ENCODE data around the gene NFIC. TPM values are rescaled to one million over a fixed set of nuclear protein-coding genes. Genes with fewer than 3 reads are reported as not detected.

Gene NFIC
- total RNA-seq, 1 donor from 2014 or later, result 142 TPM

GRCh38 chr19:3479834-3480215, 113.4 kb downstream of the NFIC start:
- Histone ChIP-seq H3K27me3 (no peaks in the 10 kb centered on the region), H3K36me3 (no peaks in the 10 kb centered on the region), H3K9me3 (no peaks in the 10 kb centered on the region), H3K4me3 (no peak overlapping the region), H3K27ac (no peak overlapping the region), H3K4me1 (no peaks in the 10 kb centered on the region)
- DNase-seq (ENCODE audit: extremely low spot score in 2 of 2), result no peak
- TF ChIP-seq CTCF (IDR thresholded peaks at IDR 0.05) (no peak), POLR2AphosphoS5 (IDR thresholded peaks at IDR 0.05; ENCODE audit: insufficient read depth in 1 of 2, low read depth in 1 of 2) (no peak), POLR2A (IDR thresholded peaks at IDR 0.05) (no peak)
- intact Hi-C loops (cut with DNase I), result loop anchor here (5.0 kb wide), 1 partner anchor 397 kb away; no protein-coding TSS in a partner anchor

- no peaks in the 10 kb centered on the region for H3K4me1 ChIP-seq
- no peaks in the 10 kb centered on the region for H3K36me3 ChIP-seq
- DNase-seq (ENCODE audit: extremely low spot score in 2 of 2), result no peak
- TF ChIP-seq POLR2AphosphoS5 (IDR thresholded peaks at IDR 0.05; ENCODE audit: insufficient read depth in 1 of 2, low read depth in 1 of 2) (no peak), POLR2A (IDR thresholded peaks at IDR 0.05) (no peak), CTCF (IDR thresholded peaks at IDR 0.05) (no peak)
- H3K27ac ChIP-seq, result no peak within 1 kb of the TSS
- intact Hi-C loops (cut with DNase I), result no loop called here
- H3K27me3 ChIP-seq, result no peaks in the 10 kb centered on the region
- no peak within 1 kb of the TSS for H3K4me3 ChIP-seq
- no peaks in the 10 kb centered on the region for H3K9me3 ChIP-seq
These were observed 114.2 kb downstream of the NFIC start, which contains the start of gene SMIM24 for GRCh38 chr19:3480383-3481091. TSS of gene SMIM24 (minus strand) at chr19:3480525. CDS start at chr19:3480463, 62 bp downstream.

- no peak overlapping the region for H3K27ac ChIP-seq
- TF ChIP-seq POLR2A (IDR thresholded peaks at IDR 0.05) (no peak), CTCF (IDR thresholded peaks at IDR 0.05) (no peak), POLR2AphosphoS5 (IDR thresholded peaks at IDR 0.05; ENCODE audit: insufficient read depth in 1 of 2, low read depth in 1 of 2) (no peak)
- DNase-seq (ENCODE audit: extremely low spot score in 2 of 2), result no peak
- intact Hi-C loops (cut with DNase I), result no loop called here
- no peaks in the 10 kb centered on the region for H3K9me3 ChIP-seq
- H3K27me3 ChIP-seq, result no peaks in the 10 kb centered on the region
- no peak overlapping the region for H3K4me3 ChIP-seq
- H3K36me3 ChIP-seq, result no peaks in the 10 kb centered on the region
- no peaks in the 10 kb centered on the region for H3K4me1 ChIP-seq
These were observed 115.1 kb downstream of the NFIC start for GRCh38 chr19:3481241-3482090.

GRCh38 chr19:3482507-3483225, 116.3 kb downstream of the NFIC start:
- TF ChIP-seq POLR2A (IDR thresholded peaks at IDR 0.05) (no peak), POLR2AphosphoS5 (IDR thresholded peaks at IDR 0.05; ENCODE audit: insufficient read depth in 1 of 2, low read depth in 1 of 2) (no peak), CTCF (IDR thresholded peaks at IDR 0.05) (no peak)
- intact Hi-C loops (cut with DNase I), result no loop called here
- Histone ChIP-seq H3K4me1 (no peaks in the 10 kb centered on the region), H3K27ac (no peak overlapping the region), H3K4me3 (no peak overlapping the region), H3K36me3 (no peaks in the 10 kb centered on the region), H3K27me3 (no peaks in the 10 kb centered on the region), H3K9me3 (no peaks in the 10 kb centered on the region)
- DNase-seq (ENCODE audit: extremely low spot score in 2 of 2), result no peak
